GM18868 (cell line): ENCODE measurements around the gene ITGB4.

ENCODE experiments used
- ATAC-seq: cut with Tn5 transposase; IDR thresholded peaks from one replicate; pipeline ENCODE4 v1.9.1; 2021; ENCODE audit warnings: mild to moderate bottlenecking, moderate library complexity; ENCODE audit not compliant: unreplicated experiment

Gene ITGB4

DNA sequence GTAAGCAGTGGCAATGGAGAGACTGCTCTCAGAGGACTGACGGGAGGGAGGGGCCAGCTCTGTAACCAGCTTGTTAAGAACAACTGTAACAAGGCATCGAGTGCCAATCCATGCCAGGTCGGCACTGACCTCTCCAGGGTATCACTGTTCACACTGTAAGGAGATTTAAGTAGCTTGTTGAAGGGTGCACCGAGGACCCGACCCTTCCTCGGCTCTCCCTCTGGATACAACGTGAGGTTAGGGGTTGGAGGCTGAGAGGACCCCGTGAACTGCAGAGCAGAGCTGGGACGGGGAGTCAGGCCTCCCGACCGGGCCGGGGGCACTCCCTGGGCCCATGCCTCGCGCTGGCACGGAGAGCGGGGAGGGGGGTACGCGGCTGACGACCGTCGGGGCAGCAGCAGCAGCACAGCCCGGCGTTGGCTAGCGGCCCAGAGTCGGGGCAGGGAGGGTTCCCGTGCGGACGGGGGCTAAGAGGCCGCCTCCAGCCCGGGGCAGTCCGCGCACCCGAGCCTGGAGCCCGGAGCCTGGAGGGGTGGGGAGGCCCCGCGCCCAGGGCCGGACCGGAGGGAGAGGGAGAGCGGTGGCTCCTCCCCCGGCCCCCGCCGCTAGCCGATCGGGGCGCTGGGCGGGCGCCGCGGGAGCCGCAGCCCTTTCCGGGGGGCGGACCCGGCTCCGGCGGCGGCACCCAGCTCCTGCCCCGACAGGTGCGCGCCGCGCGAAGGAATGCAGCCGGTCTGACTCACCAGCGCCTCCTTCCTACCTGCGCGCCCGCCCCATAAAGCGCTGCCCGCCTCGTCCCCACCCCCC lies at the start of gene ITGB4:
Gene ITGB4 (plus strand): TSS at position 804 of the 807 bp plus-strand sequence. CDS start 3,245 bp downstream, outside the sequence.
- ATAC-seq = no peak

DNA sequence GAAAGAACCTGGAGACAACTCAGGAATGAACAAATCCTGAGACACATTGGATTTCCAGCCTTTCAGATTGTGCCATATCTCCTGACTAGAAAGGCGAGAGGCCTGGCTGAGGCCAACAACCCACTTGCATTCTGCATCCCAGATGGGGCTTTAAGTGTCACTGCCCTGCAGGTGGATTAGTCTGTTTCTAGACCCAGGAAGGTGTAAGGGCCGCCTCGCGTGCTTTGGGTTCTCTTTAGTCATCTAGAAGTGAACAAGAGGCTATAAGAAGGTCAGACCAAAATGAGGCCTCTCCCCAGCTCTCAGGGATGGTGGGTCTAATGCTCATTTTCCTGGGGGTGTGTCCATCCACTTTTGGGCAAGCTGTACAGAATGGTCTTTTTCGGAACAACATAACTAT lies 49.2 kb upstream of the ITGB4 start:
- ATAC-seq = no peak

DNA sequence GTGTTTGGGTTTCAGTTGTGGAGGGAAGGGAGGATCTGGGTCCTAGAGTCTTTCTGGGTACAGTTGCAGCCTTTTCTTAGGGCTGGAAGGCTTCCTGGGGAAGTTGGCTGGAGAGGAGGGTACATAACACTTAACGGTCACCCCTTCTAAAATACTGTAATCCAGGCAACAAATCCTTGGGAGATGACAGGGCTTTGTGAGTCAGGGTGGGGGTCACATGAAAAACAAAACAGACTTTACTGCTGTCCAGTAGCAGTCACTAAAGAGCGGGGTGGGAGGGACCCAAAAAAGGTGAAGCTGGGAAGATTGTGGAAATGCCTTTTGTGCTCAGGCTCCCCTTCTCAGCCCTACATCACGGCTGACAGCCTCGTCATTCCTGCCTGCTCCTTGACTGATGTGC lies 47.8 kb upstream of the ITGB4 start:
- ATAC-seq = no peak

DNA sequence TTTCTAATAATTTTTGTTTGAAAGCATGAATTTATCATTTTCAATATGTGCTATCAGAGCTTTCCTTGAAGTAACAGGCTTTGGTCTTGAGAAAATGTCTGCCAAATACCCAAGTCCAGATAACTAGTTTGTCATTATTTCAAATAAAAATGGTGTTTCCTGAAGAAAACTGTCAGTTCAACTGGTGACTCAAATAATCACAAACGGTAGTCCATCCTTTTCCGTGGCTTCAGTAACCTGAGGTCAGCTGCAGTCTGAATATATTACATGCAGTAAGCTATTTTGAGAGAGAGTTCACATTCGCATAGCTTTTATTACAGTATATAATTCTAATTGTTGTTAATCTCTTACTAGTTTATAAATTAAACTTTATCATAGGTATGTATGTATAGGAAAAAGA lies 44.8 kb upstream of the ITGB4 start:
- ATAC-seq = no peak

- ATAC-seq = no peak
Measured at GRCh38 chr17:75679706-75680211, 41.5 kb upstream of the ITGB4 start.

- no peak for ATAC-seq
Measured at GRCh38 chr17:75680431-75680830, 40.8 kb upstream of the ITGB4 start.

DNA sequence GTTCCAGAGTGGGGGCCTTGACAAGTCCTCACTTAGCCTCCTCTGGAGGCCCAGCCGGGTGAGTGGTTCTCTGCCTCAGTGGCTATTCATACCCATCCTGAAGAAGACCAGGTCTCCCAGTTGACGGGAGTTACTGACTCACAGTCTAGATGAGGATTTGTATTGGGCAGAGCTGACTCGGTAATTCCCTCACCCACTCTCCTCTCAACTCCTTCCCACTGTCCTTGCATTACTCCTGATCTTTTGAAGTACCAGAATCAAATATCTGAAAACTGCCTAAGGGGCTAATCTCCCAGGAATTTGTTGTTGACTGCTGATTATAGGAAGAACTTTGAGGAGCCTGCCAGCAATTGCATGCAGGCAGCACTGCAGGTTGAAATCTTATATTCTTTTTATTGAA lies 40.0 kb upstream of the ITGB4 start:
- no peak for ATAC-seq

GRCh38 chr17:75683583-75683982 lies 37.7 kb upstream of the ITGB4 start:
- ATAC-seq = no peak

- ATAC-seq = no peak
Measured at GRCh38 chr17:75684249-75684648, 37.0 kb upstream of the ITGB4 start.

GRCh38 chr17:75684924-75685323 lies 36.3 kb upstream of the ITGB4 start:
- ATAC-seq = no peak

DNA sequence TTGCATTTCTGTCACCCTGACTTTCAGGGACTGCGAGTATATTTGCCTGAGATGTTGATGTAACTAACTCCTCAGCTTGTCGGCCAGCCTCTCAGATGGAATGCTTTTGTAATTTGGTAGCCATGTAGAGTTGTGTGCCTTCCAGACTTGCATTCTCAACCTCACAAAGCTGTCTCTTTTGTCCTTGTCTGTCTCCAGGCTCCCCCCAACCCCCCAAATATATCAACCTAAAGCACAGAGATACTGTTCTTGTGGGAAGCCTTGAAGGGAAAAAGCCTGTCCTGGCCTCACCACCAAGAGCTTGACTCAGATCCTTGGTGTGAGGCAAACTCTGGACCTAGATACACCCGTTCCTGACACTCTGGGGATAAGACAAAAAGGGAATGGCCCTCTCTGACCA lies 35.8 kb upstream of the ITGB4 start:
- ATAC-seq = no peak

GRCh38 chr17:75688209-75688825 lies 32.9 kb upstream of the ITGB4 start:
- no peak for ATAC-seq

DNA sequence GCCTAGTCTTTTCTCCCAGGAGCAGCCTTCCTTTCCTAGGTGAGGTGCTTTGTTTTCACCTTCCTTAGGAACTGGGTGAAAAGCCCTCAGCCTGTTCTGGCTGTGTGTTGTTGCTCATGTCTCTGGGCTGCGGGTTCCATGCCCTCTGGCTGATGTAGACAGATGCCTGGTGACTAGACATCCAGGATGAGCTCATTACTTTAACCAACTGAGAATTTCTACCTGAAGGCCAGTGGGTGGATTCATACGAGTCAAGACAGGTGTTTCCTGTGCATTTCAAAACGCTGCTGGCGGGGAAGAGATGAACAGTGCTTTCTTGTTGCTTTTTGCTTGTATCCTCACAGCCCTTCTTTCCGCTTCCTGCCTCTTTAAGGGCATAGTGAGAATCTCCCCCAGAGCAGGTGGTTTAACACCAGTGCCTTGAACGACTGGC lies 31.8 kb upstream of the ITGB4 start:
- ATAC-seq = peak; percentile 49

DNA sequence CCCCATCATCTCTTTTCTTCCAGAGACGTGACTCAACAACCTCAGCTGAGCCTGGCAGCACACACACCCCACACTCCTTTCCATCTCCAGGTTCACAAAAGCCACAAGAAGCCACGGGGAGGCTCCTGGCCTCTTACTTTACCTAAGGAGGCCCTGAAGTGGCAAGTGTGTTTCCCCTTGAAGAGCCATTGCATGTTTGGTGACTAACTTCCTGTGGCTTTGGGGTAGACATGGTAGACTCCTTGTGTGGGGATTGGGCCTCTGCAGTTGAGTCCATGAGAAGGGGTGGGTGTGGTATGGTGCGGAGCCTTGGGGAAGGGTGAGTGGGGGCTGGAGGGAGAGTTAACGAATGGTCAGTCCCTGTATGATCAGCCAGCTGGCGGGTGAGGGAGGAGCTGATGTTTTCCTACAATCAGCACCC lies 29.9 kb upstream of the ITGB4 start:
- ATAC-seq = no peak

- ATAC-seq = no peak
Measured at GRCh38 chr17:75691801-75692626, 29.2 kb upstream of the ITGB4 start.

GRCh38 chr17:75692976-75693375 lies 28.3 kb upstream of the ITGB4 start:
- ATAC-seq = no peak

DNA sequence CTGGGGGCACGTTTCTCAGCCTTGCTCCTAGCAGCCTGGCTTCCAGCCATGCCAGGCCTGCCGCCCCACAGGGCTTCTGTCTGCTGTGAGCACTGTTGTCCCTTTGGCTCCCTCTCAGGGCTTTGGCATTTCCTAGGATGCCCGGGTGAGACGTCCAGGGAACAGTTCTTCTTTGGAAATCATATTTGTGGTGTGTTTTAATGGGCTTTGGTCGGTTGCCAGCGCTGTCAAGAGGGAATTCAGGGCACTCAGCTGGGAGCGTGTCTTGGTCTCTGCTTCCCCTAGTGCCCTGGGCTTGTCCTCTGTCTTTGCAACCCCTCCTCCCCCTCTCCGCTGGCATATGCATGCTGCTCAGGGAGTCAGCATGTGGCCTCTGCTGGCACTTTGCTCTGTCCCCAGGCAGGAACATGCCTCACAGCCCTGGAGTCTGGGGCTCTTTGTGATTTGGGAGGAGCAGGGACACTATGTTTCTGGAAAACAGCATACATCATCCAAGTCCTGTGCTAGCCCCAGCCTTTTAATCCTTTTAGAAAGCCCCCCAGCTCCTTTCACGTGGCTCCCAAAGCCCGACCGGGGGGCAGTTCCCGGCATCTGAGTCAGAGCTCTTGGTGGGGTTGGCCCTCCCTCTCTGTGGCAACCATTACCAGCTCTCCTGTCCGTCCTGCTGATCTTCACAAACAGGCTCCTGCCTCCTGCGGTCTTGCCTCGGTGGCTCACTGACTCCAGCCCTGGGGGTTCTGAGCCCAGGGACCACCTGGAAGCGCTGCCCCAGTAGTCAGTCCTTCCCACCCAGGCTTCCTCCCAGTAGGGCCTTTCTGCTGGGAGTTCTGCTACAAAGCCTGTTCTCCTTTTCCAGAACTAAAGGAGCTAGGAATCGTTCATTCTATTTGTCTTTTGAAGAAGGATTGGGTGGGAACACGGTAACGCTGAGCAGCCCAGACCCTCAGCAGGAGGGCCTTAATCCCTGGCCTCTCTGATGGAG lies 27.5 kb upstream of the ITGB4 start:
- no peak for ATAC-seq

DNA sequence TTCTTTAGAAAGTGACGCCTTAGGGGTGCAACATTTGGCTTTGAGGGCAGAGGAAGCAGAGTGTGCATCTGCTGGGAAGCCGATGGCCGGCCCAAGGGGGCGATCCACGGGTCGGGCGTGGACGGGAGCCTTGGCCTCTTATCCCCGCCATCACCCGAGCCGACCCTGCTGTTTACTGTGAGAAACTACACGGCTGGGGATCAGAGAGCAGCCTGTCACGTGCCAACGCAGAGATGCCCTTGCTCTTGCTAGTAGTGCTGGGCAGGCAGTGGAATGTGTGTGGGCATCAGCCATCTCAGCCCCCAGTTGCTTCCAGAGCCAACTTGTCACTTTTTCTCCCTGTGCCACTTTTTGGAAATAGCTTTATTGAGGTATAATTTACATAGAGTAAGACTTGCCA lies 26.7 kb upstream of the ITGB4 start:
- ATAC-seq = no peak

GRCh38 chr17:75695141-75695829 lies 26.0 kb upstream of the ITGB4 start:
- ATAC-seq = no peak

GRCh38 chr17:75695830-75696271 lies 25.4 kb upstream of the ITGB4 start:
- no peak for ATAC-seq
